ENCODE measurements around the gene SLC11A2. TPM values are rescaled to one million over a fixed set of nuclear protein-coding genes. Genes with fewer than 3 reads are reported as not detected.

Gene SLC11A2
- total and polyA plus RNA-seq, 9 of the 15 experiments (the other 6 are each of a cell fraction or from before 2014, with no cell fraction given): 21.1 to 54.0 (median 32.9) TPM

DNA sequence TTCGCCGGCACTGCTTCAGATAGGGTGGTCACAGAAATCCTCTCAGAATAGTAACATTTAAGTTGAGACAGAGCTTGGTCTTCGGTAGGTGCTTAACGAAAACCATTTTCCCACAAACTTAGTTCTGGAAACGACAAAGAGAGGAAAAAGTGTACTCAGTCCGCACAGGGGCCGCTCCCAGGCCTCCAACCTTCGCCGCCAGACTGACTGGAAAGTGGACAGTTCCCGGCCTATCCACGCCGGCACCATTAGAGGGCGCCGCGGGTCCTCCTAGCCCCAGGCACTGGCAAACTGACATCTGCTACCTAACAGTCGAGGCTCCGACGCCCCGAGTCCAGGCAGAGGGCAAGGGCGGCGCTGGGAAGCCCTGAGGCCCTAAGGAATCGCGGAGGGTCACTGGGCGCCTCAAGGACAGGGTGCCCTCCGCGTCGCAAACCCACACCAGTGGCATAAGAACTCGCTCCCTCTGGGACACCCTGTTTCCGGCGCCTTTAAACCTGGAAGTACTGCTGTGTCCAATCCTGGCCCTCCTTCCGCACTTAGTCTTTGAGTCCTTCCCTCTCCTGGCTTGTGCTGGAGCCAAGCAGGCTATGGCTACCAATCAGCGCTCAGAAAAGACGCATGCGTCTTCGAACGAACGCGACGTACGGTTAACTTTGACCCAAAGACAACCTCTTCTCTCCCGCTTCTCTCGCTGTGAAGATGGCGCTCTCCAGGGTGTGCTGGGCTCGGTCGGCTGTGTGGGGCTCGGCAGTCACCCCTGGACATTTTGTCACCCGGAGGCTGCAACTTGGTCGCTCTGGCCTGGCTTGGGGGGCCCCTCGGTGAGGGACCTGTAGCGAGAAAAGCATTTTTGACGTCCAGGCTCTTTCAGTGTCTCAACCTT lies 21.7 kb upstream of the SLC11A2 start, which contains the start of gene LETMD1 (continued):
- TF ChIP-seq JUN (IDR thresholded peaks at IDR 0.05; ENCODE audit: borderline replicate concordance, low read depth, low read length) (peak; percentile 7; the same call in 1 of the 2 replicates), JUN (CRISPR knock-in tag; IDR thresholded peaks at IDR 0.05; ENCODE audit: borderline replicate concordance) (no peak), ZNF586 (CRISPR knock-in tag; conservative IDR thresholded peaks at IDR 0.05) (no peak), TRIM28 (IDR thresholded peaks at IDR 0.05) (no peak), ZNF561 (CRISPR knock-in tag; conservative IDR thresholded peaks at IDR 0.05) (no peak), TCFL5 (CRISPR knock-in tag; conservative IDR thresholded peaks at IDR 0.05) (no peak), ESRRA (IDR thresholded peaks at IDR 0.05; ENCODE audit: borderline replicate concordance, low read depth) (peak; percentile 91), GABPB2 (CRISPR knock-in tag; conservative IDR thresholded peaks at IDR 0.05) (no peak), ZNF696 (CRISPR knock-in tag; conservative IDR thresholded peaks at IDR 0.05) (no peak), PRMT5 (CRISPR knock-in tag; IDR thresholded peaks at IDR 0.05) (no peak), ZFP36 (IDR thresholded peaks at IDR 0.05; ENCODE audit: low read depth, low read length, partially characterized antibody) (no peak), ZNF644 (tag; IDR thresholded peaks at IDR 0.05; ENCODE audit: low read depth) (peak; percentile 55; the same call in 1 of the 2 replicates), ZBTB8A (IDR thresholded peaks at IDR 0.05; ENCODE audit: partially characterized antibody) (no peak), ZBTB17 (CRISPR knock-in tag; IDR thresholded peaks at IDR 0.05) (peak; percentile 44; the same call in 1 of the 2 replicates), DACH1 (IDR thresholded peaks at IDR 0.05; ENCODE audit: partially characterized antibody) (no peak), NR2C2 (CRISPR knock-in tag; IDR thresholded peaks at IDR 0.05) (peak; percentile 91), NR2C2 (tag; IDR thresholded peaks at IDR 0.05) (peak; percentile 99), CAMTA2 (CRISPR knock-in tag; conservative IDR thresholded peaks at IDR 0.05) (0 out of 2 replicates have a peak, but pooled peaks have one; percentile 67), SMARCC2 (IDR thresholded peaks at IDR 0.05; ENCODE audit: low read depth) (no peak), KDM2B (CRISPR knock-in tag; IDR thresholded peaks at IDR 0.05) (no peak), POLR2G (IDR thresholded peaks at IDR 0.05; ENCODE audit: low read depth, low read length) (peak; percentile 95)
- TF ChIP-seq, protein P1, sequence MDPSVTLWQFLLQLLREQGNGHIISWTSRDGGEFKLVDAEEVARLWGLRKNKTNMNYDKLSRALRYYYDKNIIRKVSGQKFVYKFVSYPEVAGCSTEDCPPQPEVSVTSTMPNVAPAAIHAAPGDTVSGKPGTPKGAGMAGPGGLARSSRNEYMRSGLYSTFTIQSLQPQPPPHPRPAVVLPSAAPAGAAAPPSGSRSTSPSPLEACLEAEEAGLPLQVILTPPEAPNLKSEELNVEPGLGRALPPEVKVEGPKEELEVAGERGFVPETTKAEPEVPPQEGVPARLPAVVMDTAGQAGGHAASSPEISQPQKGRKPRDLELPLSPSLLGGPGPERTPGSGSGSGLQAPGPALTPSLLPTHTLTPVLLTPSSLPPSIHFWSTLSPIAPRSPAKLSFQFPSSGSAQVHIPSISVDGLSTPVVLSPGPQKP (CRISPR knock-in tag; IDR thresholded peaks at IDR 0.05): no peak
- TF ChIP-seq, protein P2, sequence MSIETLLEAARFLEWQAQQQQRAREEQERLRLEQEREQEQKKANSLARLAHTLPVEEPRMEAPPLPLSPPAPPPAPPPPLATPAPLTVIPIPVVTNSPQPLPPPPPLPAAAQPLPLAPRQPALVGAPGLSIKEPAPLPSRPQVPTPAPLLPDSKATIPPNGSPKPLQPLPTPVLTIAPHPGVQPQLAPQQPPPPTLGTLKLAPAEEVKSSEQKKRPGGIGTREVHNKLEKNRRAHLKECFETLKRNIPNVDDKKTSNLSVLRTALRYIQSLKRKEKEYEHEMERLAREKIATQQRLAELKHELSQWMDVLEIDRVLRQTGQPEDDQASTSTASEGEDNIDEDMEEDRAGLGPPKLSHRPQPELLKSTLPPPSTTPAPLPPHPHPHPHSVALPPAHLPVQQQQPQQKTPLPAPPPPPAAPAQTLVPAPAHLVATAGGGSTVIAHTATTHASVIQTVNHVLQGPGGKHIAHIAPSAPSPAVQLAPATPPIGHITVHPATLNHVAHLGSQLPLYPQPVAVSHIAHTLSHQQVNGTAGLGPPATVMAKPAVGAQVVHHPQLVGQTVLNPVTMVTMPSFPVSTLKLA (conservative IDR thresholded peaks at IDR 0.05): peak; percentile 77 to 85
- TF ChIP-seq, protein P3, sequence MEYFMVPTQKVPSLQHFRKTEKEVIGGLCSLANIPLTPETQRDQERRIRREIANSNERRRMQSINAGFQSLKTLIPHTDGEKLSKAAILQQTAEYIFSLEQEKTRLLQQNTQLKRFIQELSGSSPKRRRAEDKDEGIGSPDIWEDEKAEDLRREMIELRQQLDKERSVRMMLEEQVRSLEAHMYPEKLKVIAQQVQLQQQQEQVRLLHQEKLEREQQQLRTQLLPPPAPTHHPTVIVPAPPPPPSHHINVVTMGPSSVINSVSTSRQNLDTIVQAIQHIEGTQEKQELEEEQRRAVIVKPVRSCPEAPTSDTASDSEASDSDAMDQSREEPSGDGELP (CRISPR knock-in tag; IDR thresholded peaks at IDR 0.05; ENCODE audit: borderline replicate concordance): peak; percentile 77; the same call in 1 of the 2 replicates
